Measurements from ENCODE around the gene KAZN.

The KAZN gene

GRCh38 chr1:14777516-14778506 is 179.3 kb downstream of the KAZN start:
- DNase-seq, result no peak

GRCh38 chr1:14778541-14778897 is 180.0 kb downstream of the KAZN start:
- DNase-seq, result no peak

GRCh38 chr1:14778898-14779865 is 180.7 kb downstream of the KAZN start:
- DNase-seq, result no peak

- DNase-seq, result no peak
Measured at GRCh38 chr1:14780271-14780670, 181.8 kb downstream of the KAZN start.

GRCh38 chr1:14781811-14782210 is 183.3 kb downstream of the KAZN start:
- DNase-seq, result no peak

GRCh38 chr1:14782741-14783591 is 184.5 kb downstream of the KAZN start:
- DNase-seq, result no peak

- no peak for DNase-seq
Measured at GRCh38 chr1:14783592-14783886, 185.1 kb downstream of the KAZN start.

- DNase-seq, result no peak
Measured at GRCh38 chr1:14784790-14785773, 186.6 kb downstream of the KAZN start.

GRCh38 chr1:14786109-14786675 is 187.7 kb downstream of the KAZN start:
- DNase-seq, result no peak

GRCh38 chr1:14786681-14787080 is 188.2 kb downstream of the KAZN start:
- no peak for DNase-seq

- no peak for DNase-seq
Measured at GRCh38 chr1:14787604-14788003, 189.1 kb downstream of the KAZN start.

GRCh38 chr1:14788080-14788479 is 189.6 kb downstream of the KAZN start:
- DNase-seq, result no peak

GRCh38 chr1:14790982-14791381 is 192.5 kb downstream of the KAZN start:
- no peak for DNase-seq

GRCh38 chr1:14791654-14792053 is 193.2 kb downstream of the KAZN start:
- no peak for DNase-seq

GRCh38 chr1:14794136-14794768 is 195.8 kb downstream of the KAZN start:
- no peak for DNase-seq

GRCh38 chr1:14794906-14795305 is 196.4 kb downstream of the KAZN start:
- no peak for DNase-seq

- DNase-seq, result no peak
Measured at GRCh38 chr1:14795589-14795988, 197.1 kb downstream of the KAZN start.

GRCh38 chr1:14800014-14800413 is 201.5 kb downstream of the KAZN start:
- no peak for DNase-seq

- DNase-seq, result no peak
Measured at GRCh38 chr1:14800500-14801076, 202.1 kb downstream of the KAZN start.
